Suprapubic skin (tissue), 3 donors: Measurements from ENCODE around the gene TRAPPC8.

Experiments
- CTCF ChIP-seq, 2 donors: fragments of 200-600 bp in 1 of 2; fragments of 450-650 bp in 1 of 2; sonication (generic) in 1 of 2; IDR thresholded peaks; one replicate each; pipeline ENCODE4 v1.5.1; 2016 to 2019; ENCODE audit warnings: antibody characterized with exemption in 2 of 2, mild to moderate bottlenecking in 1 of 2, moderate library complexity in 1 of 2
- POLR2AphosphoS5 ChIP-seq, 3 donors: sonication (generic); formaldehyde crosslinking; IDR thresholded peaks; one replicate each; pipeline ENCODE4 v1.6.1; 2017; ENCODE audit warnings: antibody characterized with exemption in 3 of 3

GRCh38 chr18:31857526-31858106 is 85.3 kb downstream of the TRAPPC8 start:
- TF ChIP-seq CTCF (IDR thresholded peaks at IDR 0.05) (no peak), POLR2AphosphoS5 (IDR thresholded peaks at IDR 0.05) (no peak)
